GM12892 (cell line): Measurements from ENCODE around the gene LIMS2.
A peak's percentile ranks its signal among the peaks of the same experiment; 100 is the strongest.

Experiments
- DNase-seq: peaks from one replicate; pipeline ENCODE4 v3.0.0; 2011; ENCODE audit not compliant: insufficient read length
- FAIRE-seq: peaks from 2 replicates; lab custom pipeline; 2011; peaks lifted over from hg19 to GRCh38; lab: Jason Lieb, UNC
- POLR2A ChIP-seq: IDR thresholded peaks from 2 replicates; pipeline ENCODE4 v1.6.1; 2011; ENCODE audit warnings: low read depth, low read length, control low read depth
- POLR2AphosphoS5 ChIP-seq: IDR thresholded peaks from 2 replicates; pipeline ENCODE4 v1.6.1; 2011; ENCODE audit warnings: low read depth, low read length, control low read depth
- TAF1 ChIP-seq: IDR thresholded peaks from 2 replicates; pipeline ENCODE4 v1.6.1; 2011; ENCODE audit warnings: low read depth, mild to moderate bottlenecking, control low read depth, low read length, borderline replicate concordance

LIMS2 gene

GRCh38 chr2:127640082-127641072, 35.0 kb downstream of the LIMS2 start:
- TF ChIP-seq TAF1 = no peak
- DNase-seq (peak; percentile 76), FAIRE-seq (no peak)

- FAIRE-seq (no peak), DNase-seq (no peak)
- no peak for TF ChIP-seq POLR2A
- TF ChIP-seq POLR2AphosphoS5 = no peak
- TF ChIP-seq TAF1 = no peak
Measured at GRCh38 chr2:127639111-127639474, 36.2 kb downstream of the LIMS2 start.

DNA sequence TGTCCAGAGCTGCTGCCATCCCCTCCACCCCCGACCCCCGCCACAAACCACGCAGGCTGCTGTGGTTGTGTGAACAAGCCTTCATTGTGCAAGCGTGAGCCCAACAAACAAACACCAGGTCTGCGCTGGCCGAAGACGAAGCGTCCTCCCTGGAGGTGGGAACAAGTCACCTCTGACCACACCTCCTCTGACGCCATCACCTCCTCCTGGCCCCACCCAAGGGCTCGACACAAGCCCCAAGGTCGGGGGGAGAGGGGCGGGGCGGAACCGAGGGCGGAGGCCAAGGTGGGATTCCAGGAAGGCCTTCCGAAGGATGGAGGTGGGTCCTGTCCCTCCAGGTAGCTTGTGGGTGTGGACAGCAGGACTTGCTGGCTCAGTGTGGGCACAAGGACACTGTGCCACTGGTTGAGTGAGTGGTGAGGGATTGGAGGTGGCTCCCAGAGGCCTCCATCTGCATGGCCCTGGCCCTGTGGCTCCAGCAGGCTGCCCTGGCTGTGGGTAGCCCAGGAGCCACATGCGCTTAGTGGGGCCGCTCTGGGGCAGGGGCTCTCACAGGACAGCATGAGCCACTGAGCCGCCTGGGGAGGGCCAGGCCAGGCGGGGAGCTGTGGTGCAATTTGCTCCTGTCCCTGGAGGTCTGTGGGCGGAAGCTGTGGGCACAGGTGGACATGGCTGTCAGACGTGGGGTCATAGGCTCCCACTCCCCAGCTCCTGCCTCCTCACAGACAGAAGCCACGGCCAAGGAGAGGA, 36.8 kb downstream of the LIMS2 start:
- no peak for FAIRE-seq
- TF ChIP-seq TAF1 (no peak), POLR2AphosphoS5 (no peak), POLR2A (no peak)
- no peak for DNase-seq

- no peak for TF ChIP-seq TAF1
- no peak for TF ChIP-seq POLR2A
- no peak for TF ChIP-seq POLR2AphosphoS5
- FAIRE-seq = no peak
- DNase-seq = no peak
Measured at GRCh38 chr2:127637725-127638252, 37.5 kb downstream of the LIMS2 start.

DNA sequence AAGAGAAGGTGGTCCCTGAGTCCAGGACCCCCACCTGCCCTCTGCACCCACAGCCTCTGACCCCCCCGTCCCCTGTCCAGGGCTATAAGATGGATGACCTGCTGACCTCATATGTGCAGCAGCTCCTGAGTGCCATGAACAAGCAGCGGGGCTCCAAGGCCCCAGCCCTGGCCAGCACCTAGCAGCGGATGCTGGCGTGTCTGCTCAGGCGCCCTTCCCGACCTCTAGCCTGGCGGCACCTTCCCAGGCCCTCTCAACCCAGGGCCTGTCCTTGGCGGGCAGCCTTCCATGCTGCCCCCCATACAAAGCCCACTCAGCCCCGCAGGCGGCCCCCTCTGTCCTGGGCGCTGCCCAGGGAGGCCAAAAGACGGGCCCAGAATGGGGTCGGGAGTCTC, 38.1 kb downstream of the LIMS2 start:
- no peak for DNase-seq
- no peak for TF ChIP-seq POLR2A
- no peak for TF ChIP-seq TAF1
- TF ChIP-seq POLR2AphosphoS5 = no peak
- no peak for FAIRE-seq

DNA sequence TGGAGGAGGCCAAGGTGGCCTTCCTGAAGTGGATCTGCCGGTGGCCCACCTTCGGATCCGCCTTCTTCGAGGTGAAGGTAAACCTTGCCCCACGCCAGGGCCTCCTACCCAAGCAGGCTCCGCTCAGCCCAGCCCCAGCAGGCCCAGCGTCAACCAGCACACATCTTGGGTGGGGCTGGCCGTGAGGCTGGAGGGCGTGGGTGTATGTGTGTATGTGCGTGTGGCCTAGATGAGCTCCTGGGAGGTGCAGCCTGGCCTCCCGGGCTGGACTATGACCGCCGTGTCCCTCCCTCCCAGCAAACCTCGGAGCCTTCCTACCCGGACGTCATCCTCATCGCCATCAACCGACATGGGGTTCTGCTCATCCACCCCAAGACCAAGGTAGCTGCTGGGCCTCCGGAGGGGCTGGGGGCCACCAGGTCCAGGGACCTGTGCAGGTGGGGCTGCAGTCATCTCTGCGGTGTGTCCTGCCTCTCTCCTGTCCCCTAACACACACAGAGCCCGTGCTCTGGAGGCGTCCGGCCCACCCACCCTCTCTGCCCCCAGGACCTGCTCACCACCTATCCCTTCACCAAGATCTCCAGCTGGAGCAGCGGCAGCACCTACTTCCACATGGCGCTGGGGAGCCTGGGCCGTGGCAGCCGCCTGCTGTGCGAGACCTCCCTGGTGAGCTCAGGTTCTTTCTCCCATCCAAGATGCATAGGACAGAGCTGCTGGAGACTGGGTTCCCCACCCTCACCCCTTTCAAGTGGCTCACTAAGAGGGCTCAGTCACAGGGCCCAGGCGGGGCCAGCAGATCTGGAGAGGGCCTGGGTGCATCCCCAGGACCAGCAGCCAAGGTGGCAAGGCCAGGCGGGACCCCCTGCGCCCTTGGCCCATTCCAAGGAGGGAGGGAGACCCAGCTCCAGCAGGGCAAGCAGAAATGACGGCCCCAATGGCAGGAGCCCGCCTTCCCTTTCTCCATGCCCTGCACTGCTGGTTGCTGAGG, 38.8 kb downstream of the LIMS2 start:
- FAIRE-seq (no peak), DNase-seq (no peak)
- TF ChIP-seq POLR2AphosphoS5 (no peak), TAF1 (no peak), POLR2A (no peak)

DNA sequence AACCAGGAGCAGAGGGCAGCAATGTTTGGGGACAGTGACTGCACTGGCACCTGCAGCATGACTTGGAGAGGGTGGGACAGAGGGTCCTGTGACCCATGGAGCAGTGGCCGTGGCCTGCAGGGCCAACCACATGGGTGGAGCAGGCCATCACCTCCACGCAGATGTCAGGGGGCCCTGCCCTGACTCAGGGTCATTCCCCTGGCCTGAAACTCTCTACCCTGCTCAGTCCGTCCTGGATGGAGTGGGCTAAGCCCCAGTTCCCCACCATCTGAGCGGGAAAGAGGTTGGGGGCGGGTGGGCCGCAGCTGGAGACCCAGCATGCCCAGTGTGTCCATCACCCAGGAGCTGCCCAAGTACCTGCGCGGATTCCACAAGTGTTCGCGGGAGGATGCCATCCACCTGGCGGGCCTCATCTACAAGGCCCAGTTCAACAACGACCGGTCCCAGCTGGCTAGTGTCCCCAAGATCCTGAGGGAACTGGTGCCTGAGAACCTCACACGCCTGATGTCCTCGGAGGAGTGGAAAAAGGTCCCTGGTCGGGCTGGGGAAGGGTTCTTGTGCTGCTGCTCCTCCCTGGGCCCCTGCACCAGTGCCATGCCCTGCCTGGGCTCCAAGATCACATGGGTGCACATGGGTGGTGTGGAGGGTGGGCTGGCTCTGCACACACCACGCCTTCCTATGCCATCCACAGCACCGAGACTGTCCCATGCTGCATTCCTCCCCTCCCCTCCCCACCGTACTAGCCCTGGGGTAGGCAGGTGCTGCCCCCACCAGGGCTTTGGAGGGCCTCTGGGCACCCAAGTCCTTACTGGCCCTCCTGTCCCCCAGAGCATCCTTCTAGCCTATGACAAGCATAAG, 39.7 kb downstream of the LIMS2 start:
- DNase-seq (no peak), FAIRE-seq (no peak)
- TF ChIP-seq POLR2AphosphoS5 (no peak), POLR2A (no peak), TAF1 (no peak)

- no peak for DNase-seq
- TF ChIP-seq POLR2A (no peak), POLR2AphosphoS5 (no peak), TAF1 (no peak)
- FAIRE-seq = no peak
Measured at GRCh38 chr2:127634626-127635379, 40.5 kb downstream of the LIMS2 start.

DNA sequence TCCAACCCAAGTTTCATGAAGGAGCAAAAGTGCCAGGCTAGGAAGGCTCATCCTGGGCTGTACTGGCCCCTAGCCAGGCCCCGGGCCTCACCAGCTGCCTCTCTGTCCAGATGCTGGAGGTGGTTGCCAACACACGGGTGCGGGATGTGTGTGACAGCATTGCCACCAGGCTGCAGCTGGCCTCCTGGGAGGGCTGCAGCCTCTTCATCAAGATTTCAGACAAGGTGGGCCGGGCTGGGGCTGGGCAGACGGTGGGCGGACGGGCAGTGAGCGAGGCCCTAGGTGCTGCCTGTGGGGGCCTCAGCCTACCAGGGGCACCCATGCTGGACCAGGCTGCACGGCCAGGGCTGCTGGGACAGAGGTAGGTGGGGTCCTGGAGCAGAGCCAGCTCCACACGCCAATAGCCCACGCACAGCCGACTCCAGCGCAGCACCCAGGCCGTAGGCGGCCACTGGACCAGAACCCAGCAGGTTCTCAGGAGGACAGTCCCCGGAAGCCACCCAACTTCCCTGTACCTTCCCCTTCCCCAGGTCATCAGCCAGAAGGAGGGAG, 41.2 kb downstream of the LIMS2 start:
- no peak for FAIRE-seq
- TF ChIP-seq POLR2AphosphoS5 (no peak), TAF1 (no peak), POLR2A (no peak)
- no peak for DNase-seq
